Prostate gland (tissue), 2 donors: ENCODE results near the gene SMG5. TPM values are rescaled to one million over a fixed set of nuclear protein-coding genes. Genes with fewer than 3 reads are reported as not detected.

ENCODE experiments used
- DNase-seq: peaks from one replicate; pipeline ENCODE4 v3.0.0-alpha.2; 2019; ENCODE audit warnings: low spot score
- H3K27ac ChIP-seq, 2 donors: fragments of 200-600 bp; sonication (generic); 2 replicates each; pipeline ENCODE4 v1.5.1; 2017 to 2019
- H3K27me3 ChIP-seq: fragments of 200-600 bp; sonication (generic); replicated peaks from 2 replicates; pipeline ENCODE4 v1.5.1; 2019; ENCODE audit not compliant: insufficient read depth
- H3K36me3 ChIP-seq, 2 donors: fragments of 200-600 bp; sonication (generic); 1 replicate in 1 of 2; 2 replicates in 1 of 2; pipeline versions ENCODE4 v1.5.1 to v1.8.1; 2017 to 2019
- H3K4me1 ChIP-seq: fragments of 200-600 bp; sonication (generic); replicated peaks from 2 replicates; pipeline ENCODE4 v1.5.1; 2019
- H3K4me3 ChIP-seq, 2 donors: fragments of 200-600 bp; sonication (generic); 2 replicates each; pipeline ENCODE4 v1.5.1; 2017 to 2019
- H3K9me3 ChIP-seq: fragments of 200-600 bp; sonication (generic); 2 replicates; pipeline ENCODE4 v1.5.1; 2017
- CTCF ChIP-seq, 4 experiments: fragments of 200-600 bp in 2 of 4; fragments of 450-650 bp in 2 of 4; sonication (generic) in 2 of 4; IDR thresholded peaks; 1 replicate in 3 of 4; 2 replicates in 1 of 4; pipeline ENCODE4 v1.5.1; 2016 to 2019; ENCODE audit warnings: antibody characterized with exemption in 4 of 4, mild to moderate bottlenecking in 2 of 4, moderate library complexity in 2 of 4
- POLR2A ChIP-seq: fragments of 450-650 bp; IDR thresholded peaks from one replicate; pipeline ENCODE4 v1.6.1; 2016; ENCODE audit warnings: antibody characterized with exemption, mild to moderate bottlenecking
- POLR2AphosphoS5 ChIP-seq: sonication (generic); formaldehyde crosslinking; IDR thresholded peaks from one replicate; pipeline ENCODE4 v1.6.1; 2017; ENCODE audit warnings: antibody characterized with exemption
- WGBS: methylation state at CpG from one replicate; pipeline ENCODE4 v1.1.5; 2018; 5-methylcytosine and 5-hydroxymethylcytosine counted together
- intact Hi-C: fragments of 100-400 bp; cut with DNase I; formaldehyde crosslinking; loops from one replicate; pipeline ENCODE4 v1.14.2; 2022
- total RNA-seq, 2 donors: library from RNA; depleted of rRNA; stranded (reverse); fragments of >200 nt; gene quantifications; one replicate each; pipeline ENCODE4 v1.1.0, GENCODE V29; 2016

Gene SMG5
- total RNA-seq, 2 donors from 2014 or later, result 49.1 to 113 TPM

GRCh38 chr1:156310962-156311361, 28.3 kb upstream of the SMG5 start:
- 60% methylated on average over 6 of the region's 6 CpGs for WGBS
- no peaks in the 10 kb centered on the region for H3K4me1 ChIP-seq
- H3K4me3 ChIP-seq, result no peak overlapping the region
- intact Hi-C loops, result no loop called here
- peak overlapping the region in 1 of 2 donors; percentile 13 for H3K27ac ChIP-seq
- H3K36me3 ChIP-seq, result peaks cover 3 to 5% of the 10 kb centered on the region in 2 donors
- TF ChIP-seq POLR2A, result no peak
- no peak for TF ChIP-seq CTCF (IDR thresholded peaks at IDR 0.05)
- peak; percentile 64 for TF ChIP-seq POLR2AphosphoS5
- H3K9me3 ChIP-seq, result no peaks in the 10 kb centered on the region
- no peaks in the 10 kb centered on the region for H3K27me3 ChIP-seq
- peak; percentile 71 for DNase-seq

- Histone ChIP-seq H3K27me3 (no peaks in the 10 kb centered on the region), H3K4me3 (no peak overlapping the region), H3K36me3 (peaks cover 0 to 3% of the 10 kb centered on the region in 2 donors), H3K27ac (no peak overlapping the region), H3K9me3 (no peaks in the 10 kb centered on the region), H3K4me1 (no peaks in the 10 kb centered on the region)
- intact Hi-C loops, result no loop called here
- TF ChIP-seq POLR2A (no peak), POLR2AphosphoS5 (no peak), CTCF (IDR thresholded peaks at IDR 0.05) (no peak)
- no peak for DNase-seq
Observed at GRCh38 chr1:156308078-156308477, 25.5 kb upstream of the SMG5 start.

GRCh38 chr1:156305215-156305614, 22.6 kb upstream of the SMG5 start:
- DNase-seq, result no peak
- H3K36me3 ChIP-seq, result peaks cover 0 to 3% of the 10 kb centered on the region in 2 donors
- no peak for TF ChIP-seq POLR2AphosphoS5
- no peak for TF ChIP-seq CTCF (IDR thresholded peaks at IDR 0.05)
- no peak for TF ChIP-seq POLR2A
- intact Hi-C loops, result no loop called here
- H3K27me3 ChIP-seq, result no peaks in the 10 kb centered on the region
- 55% methylated on average over 2 of the region's 2 CpGs for WGBS
- no peak overlapping the region for H3K4me3 ChIP-seq
- H3K9me3 ChIP-seq, result no peaks in the 10 kb centered on the region
- no peak overlapping the region for H3K27ac ChIP-seq
- no peaks in the 10 kb centered on the region for H3K4me1 ChIP-seq

GRCh38 chr1:156303241-156303640, 20.6 kb upstream of the SMG5 start:
- H3K27ac ChIP-seq, result no peak overlapping the region
- no peaks in the 10 kb centered on the region for H3K36me3 ChIP-seq
- H3K4me1 ChIP-seq, result no peaks in the 10 kb centered on the region
- no peaks in the 10 kb centered on the region for H3K9me3 ChIP-seq
- no peak for DNase-seq
- H3K27me3 ChIP-seq, result no peaks in the 10 kb centered on the region
- intact Hi-C loops, result no loop called here
- H3K4me3 ChIP-seq, result no peak overlapping the region
- 91% methylated on average over 4 of the region's 4 CpGs for WGBS
- no peak for TF ChIP-seq POLR2AphosphoS5
- no peak for TF ChIP-seq CTCF (IDR thresholded peaks at IDR 0.05)
- TF ChIP-seq POLR2A, result no peak

GRCh38 chr1:156298852-156299357, 16.3 kb upstream of the SMG5 start, which contains the start of gene VHLL:
Gene VHLL (minus strand): TSS chr1:156299307. CDS start chr1:156299189, 118 bp downstream.
- Histone ChIP-seq H3K4me3 (no peak within 1 kb of the TSS), H3K9me3 (no peaks in the 10 kb centered on the region), H3K27ac (no peak within 1 kb of the TSS), H3K27me3 (no peaks in the 10 kb centered on the region), H3K36me3 (no peaks in the 10 kb centered on the region), H3K4me1 (peaks cover 6% of the 10 kb centered on the region)
- no peak for DNase-seq
- TF ChIP-seq CTCF (IDR thresholded peaks at IDR 0.05) (no peak), POLR2AphosphoS5 (no peak), POLR2A (no peak)
- 89% methylated on average over 19 of the region's 19 CpGs for WGBS
- intact Hi-C loops, result no loop called here
